Keratinocyte (primary cell): ENCODE data around the gene CDK15. TPM values are rescaled to one million over a fixed set of nuclear protein-coding genes. Genes with fewer than 3 reads are reported as not detected.

Experiments used
- DNase-seq: peaks from one replicate; pipeline ENCODE4 v3.0.0-alpha.2; 2011; ENCODE audit warnings: low read depth, missing footprints, low spot score
- FAIRE-seq: peaks from 2 replicates; lab custom pipeline; 2011; peaks lifted over from hg19 to GRCh38; lab: Jason Lieb, UNC
- H2AFZ ChIP-seq: 2 replicates; pipeline ENCODE4 v1.6.0; 2012; ENCODE audit warnings: low read length, control low read depth, inconsistent platforms; ENCODE audit not compliant: control insufficient read depth
- H3K27ac ChIP-seq: 2 replicates; pipeline ENCODE4 v1.5.1; 2011; ENCODE audit warnings: low read length; ENCODE audit not compliant: control insufficient read depth, insufficient read depth
- H3K27me3 ChIP-seq: 3 replicates; pipeline ENCODE4 v1.6.0; 2011; ENCODE audit warnings: low read length; ENCODE audit not compliant: control insufficient read depth, insufficient read depth; ENCODE audit errors: extremely low read depth
- H3K36me3 ChIP-seq, 2 experiments: 2 replicates in 1 of 2; 3 replicates in 1 of 2; pipeline ENCODE4 v1.5.1; 2011; ENCODE audit warnings: low read length in 2 of 2, mild to moderate bottlenecking in 1 of 2; ENCODE audit not compliant: control insufficient read depth in 2 of 2, insufficient read depth in 2 of 2; ENCODE audit errors: extremely low read depth in 1 of 2
- H3K4me1 ChIP-seq: 3 replicates; pipeline ENCODE4 v1.5.1; 2011; ENCODE audit warnings: low read length; ENCODE audit not compliant: control insufficient read depth, insufficient read depth; ENCODE audit errors: extremely low read depth
- H3K4me2 ChIP-seq: 3 replicates; pipeline ENCODE4 v1.6.0; 2011; ENCODE audit warnings: low read depth, low read length; ENCODE audit not compliant: control insufficient read depth, insufficient read depth; ENCODE audit errors: extremely low read depth
- H3K4me3 ChIP-seq, 3 experiments: fragments of 200-600 bp in 1 of 3; sonication (generic) in 1 of 3; 2 replicates in 2 of 3; 3 replicates in 1 of 3; pipeline ENCODE4 v1.5.1; 2011 to 2016; ENCODE audit warnings: low read length in 3 of 3, mild to moderate bottlenecking in 3 of 3, control low read depth in 2 of 3, inconsistent platforms in 1 of 3, low read depth in 1 of 3, mixed read lengths in 1 of 3, mixed run types in 1 of 3, moderate library complexity in 1 of 3; ENCODE audit not compliant: control insufficient read depth in 2 of 3, insufficient read depth in 2 of 3; ENCODE audit errors: extremely low read depth in 1 of 3
- H3K79me2 ChIP-seq: 2 replicates; pipeline ENCODE4 v1.6.0; 2012; ENCODE audit warnings: low read length; ENCODE audit not compliant: control insufficient read depth, insufficient read depth
- H3K9ac ChIP-seq: 3 replicates; pipeline ENCODE4 v1.6.0; 2011; ENCODE audit warnings: low read length; ENCODE audit not compliant: control insufficient read depth, insufficient read depth; ENCODE audit errors: extremely low read depth
- H3K9me1 ChIP-seq: 3 replicates; pipeline ENCODE4 v1.6.0; 2011; ENCODE audit warnings: low read length; ENCODE audit not compliant: control insufficient read depth, insufficient read depth; ENCODE audit errors: extremely low read depth
- H3K9me3 ChIP-seq: 2 replicates; pipeline ENCODE4 v1.5.1; 2012; ENCODE audit warnings: low read depth, low read length; ENCODE audit not compliant: control insufficient read depth
- H4K20me1 ChIP-seq: 3 replicates; pipeline ENCODE4 v1.6.0; 2011; ENCODE audit warnings: low read length; ENCODE audit not compliant: control insufficient read depth, insufficient read depth; ENCODE audit errors: extremely low read depth
- EZH2 ChIP-seq: IDR thresholded peaks from one replicate; pipeline ENCODE4 v1.6.1; 2012; ENCODE audit warnings: inconsistent platforms, mild to moderate bottlenecking, low read length, moderate library complexity
- dilution Hi-C: fragments of 300-500 bp; cut with MboI; formaldehyde crosslinking; loops from one replicate; pipeline ENCODE4 v1.7.0; 2020; ENCODE audit warnings: low sequenced_read_pairs; ENCODE audit not compliant: extremely low pct_ligation_motif_present
- polyA plus RNA-seq, 5 experiments: library from polyadenylated mRNA; depleted of rRNA in 3 of 5; stranded (reverse) in 3 of 5; stranded (forward) in 1 of 5; unstranded in 1 of 5; fragments of >200 nt; gene quantifications; 1 replicate in 1 of 5; 2 replicates in 3 of 5; 3 replicates in 1 of 5; pipeline versions ENCODE4 v1.2.1 to v1.2.3, GENCODE V29; 2011 to 2012; ENCODE audit warnings: missing spikeins in 2 of 5, low read depth in 1 of 5, low replicate concordance in 1 of 5
- TF ChIP-seq, protein P1 (sequence below), 3 experiments: IDR thresholded peaks in 1 of 3; conservative IDR thresholded peaks in 1 of 3; optimal IDR thresholded peaks in 1 of 3; 2 replicates in 2 of 3; 3 replicates in 1 of 3; pipeline versions ENCODE3 to v1.5.1; 2011; ENCODE audit warnings: low read length in 3 of 3, mild to moderate bottlenecking in 3 of 3, moderate library complexity in 2 of 3, control low read depth in 1 of 3, inconsistent platforms in 1 of 3; ENCODE audit not compliant: insufficient read depth in 2 of 3; ENCODE audit errors: extremely low read depth in 1 of 3

Gene CDK15
- polyA plus RNA-seq, 1 donor (not counting 4 experiments of a cell fraction or from before 2014, with no cell fraction given) = 0.96 TPM

DNA sequence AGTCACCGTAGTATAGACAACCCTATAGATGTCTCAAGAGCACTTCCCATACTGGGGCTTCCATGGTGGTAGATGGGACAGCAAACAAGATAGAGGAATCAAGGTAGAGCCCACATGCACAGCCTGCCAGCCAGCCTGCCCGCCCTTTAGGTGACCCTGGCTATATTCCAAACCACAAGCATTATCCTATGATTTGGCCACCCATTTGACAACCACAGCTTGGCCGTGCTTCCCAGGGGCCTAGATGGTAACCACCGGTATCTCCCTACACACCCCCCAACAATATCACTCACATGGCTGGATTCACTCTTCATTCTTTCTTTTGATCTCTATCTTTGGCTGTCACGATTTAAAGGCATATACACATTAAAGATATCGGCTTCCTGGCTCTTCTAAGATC is 85.3 kb downstream of the CDK15 start:
- DNase-seq (no peak), FAIRE-seq (no peak)
- Histone ChIP-seq H4K20me1 (no peaks in the 10 kb centered on the region), H3K27ac (no peak overlapping the region), H3K9ac (no peak overlapping the region), H3K4me3 (no peak overlapping the region), H3K4me2 (no peak overlapping the region), H3K4me1 (peaks cover 16% of the 10 kb centered on the region), H3K79me2 (no peaks in the 10 kb centered on the region), H3K9me1 (no peaks in the 10 kb centered on the region), H3K27me3 (peaks cover 5% of the 10 kb centered on the region), H3K36me3 (no peaks in the 10 kb centered on the region), H3K9me3 (no peaks in the 10 kb centered on the region), H2AFZ (no peak overlapping the region)
- no peak for TF ChIP-seq EZH2
- TF ChIP-seq, protein P1, sequence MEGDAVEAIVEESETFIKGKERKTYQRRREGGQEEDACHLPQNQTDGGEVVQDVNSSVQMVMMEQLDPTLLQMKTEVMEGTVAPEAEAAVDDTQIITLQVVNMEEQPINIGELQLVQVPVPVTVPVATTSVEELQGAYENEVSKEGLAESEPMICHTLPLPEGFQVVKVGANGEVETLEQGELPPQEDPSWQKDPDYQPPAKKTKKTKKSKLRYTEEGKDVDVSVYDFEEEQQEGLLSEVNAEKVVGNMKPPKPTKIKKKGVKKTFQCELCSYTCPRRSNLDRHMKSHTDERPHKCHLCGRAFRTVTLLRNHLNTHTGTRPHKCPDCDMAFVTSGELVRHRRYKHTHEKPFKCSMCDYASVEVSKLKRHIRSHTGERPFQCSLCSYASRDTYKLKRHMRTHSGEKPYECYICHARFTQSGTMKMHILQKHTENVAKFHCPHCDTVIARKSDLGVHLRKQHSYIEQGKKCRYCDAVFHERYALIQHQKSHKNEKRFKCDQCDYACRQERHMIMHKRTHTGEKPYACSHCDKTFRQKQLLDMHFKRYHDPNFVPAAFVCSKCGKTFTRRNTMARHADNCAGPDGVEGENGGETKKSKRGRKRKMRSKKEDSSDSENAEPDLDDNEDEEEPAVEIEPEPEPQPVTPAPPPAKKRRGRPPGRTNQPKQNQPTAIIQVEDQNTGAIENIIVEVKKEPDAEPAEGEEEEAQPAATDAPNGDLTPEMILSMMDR (optimal IDR thresholded peaks at IDR 0.05 in 1 of 3, IDR thresholded peaks at IDR 0.05 in 1 of 3, conservative IDR thresholded peaks at IDR 0.05 in 1 of 3; ENCODE audit: extremely low read depth in 1 of 3, insufficient read depth in 2 of 3, low read length in 3 of 3) = no peak
- dilution Hi-C loops = no loop called here

DNA sequence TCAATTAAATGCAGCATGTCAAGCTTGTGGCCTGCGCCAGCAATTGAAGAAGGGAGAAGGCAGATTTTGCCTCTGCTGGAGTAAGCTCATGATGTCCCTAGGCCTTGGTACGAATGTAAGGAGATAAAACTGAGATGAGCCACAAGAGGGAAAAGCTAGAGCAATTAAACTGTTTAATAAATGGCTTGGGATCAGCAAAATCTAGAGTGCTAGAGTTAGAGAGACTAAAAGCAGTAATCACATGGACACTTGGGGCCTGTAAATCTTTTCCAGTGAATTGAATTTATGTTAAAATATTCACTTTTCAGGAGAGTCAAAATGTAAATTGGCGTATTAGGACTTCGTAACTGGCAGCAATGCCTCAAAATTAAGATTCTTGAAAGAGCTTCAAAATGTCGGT is 86.2 kb downstream of the CDK15 start:
- dilution Hi-C loops = no loop called here
- Histone ChIP-seq H3K4me1 (peaks cover 16% of the 10 kb centered on the region), H3K9me3 (no peaks in the 10 kb centered on the region), H3K27ac (no peak overlapping the region), H3K9ac (no peak overlapping the region), H3K4me3 (no peak overlapping the region), H3K4me2 (no peak overlapping the region), H3K9me1 (no peaks in the 10 kb centered on the region), H3K27me3 (peaks cover 5% of the 10 kb centered on the region), H3K79me2 (no peaks in the 10 kb centered on the region), H4K20me1 (no peaks in the 10 kb centered on the region), H2AFZ (no peak overlapping the region), H3K36me3 (no peaks in the 10 kb centered on the region)
- FAIRE-seq = no peak
- TF ChIP-seq, protein P1 (optimal IDR thresholded peaks at IDR 0.05 in 1 of 3, IDR thresholded peaks at IDR 0.05 in 1 of 3, conservative IDR thresholded peaks at IDR 0.05 in 1 of 3; ENCODE audit: extremely low read depth in 1 of 3, insufficient read depth in 2 of 3, low read length in 3 of 3) = no peak
- TF ChIP-seq EZH2 = no peak
- DNase-seq = no peak
